ENCODE measurements around the gene BTRC. TPM values are rescaled to one million over a fixed set of nuclear protein-coding genes. Genes with fewer than 3 reads are reported as not detected.

The BTRC gene
- total and polyA plus RNA-seq, 12 donors = 10.0 to 35.3 (median 20.3) TPM

DNA sequence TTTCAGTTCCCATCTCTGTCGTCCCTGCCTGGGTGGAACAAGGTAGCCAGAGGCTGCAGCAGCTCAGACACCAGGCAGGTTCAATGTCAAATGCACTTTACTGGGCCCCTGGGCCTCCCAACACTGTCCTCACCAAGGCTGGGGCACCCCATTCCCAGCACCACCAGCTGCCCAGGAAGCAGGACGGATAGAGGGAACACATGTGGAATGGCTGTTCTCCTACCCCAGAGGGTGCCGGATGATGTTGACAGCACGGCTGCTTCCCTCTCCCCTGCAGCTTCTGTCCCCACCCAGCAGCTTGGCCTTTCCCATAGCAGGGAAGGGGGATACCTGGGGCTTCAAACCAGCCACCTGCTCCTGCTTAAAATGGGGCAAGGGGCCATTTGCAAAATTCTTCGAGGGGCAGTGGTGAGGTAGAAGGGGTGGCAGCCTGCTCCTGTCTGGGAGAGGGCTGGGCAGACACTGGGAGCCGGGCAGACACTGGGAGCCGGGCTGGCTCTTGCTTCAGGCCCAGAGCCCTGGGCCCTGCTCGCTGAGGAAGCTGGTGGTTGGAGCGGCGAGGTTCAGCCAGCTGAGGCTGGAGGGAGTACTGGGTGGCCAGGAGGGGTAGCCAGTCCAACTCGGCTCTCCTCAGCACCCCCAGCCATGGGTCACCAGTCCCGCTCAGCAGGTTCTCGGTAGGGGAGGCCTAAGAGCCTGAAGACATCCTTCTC is 225.0 kb downstream of the BTRC start:
- Histone ChIP-seq H3K27ac (no peak overlapping the region), H3K9me3 (replicated peaks in 1 of 3) (no peaks in the 10 kb centered on the region), H3K4me1 (replicated peaks in 1 of 2) (no peaks in the 10 kb centered on the region), H3K36me3 (replicated peaks in 1 of 2) (peaks cover 0 to 44% of the 10 kb centered on the region in 2 donors), H3K27me3 (no peaks in the 10 kb centered on the region), H3K4me3 (no peak overlapping the region)
- peak in 1 of 7 donors; percentile 4 for DNase-seq
- intact Hi-C loops (cut with DNase I) = loop anchor here in 1 of 2 donors (10.0 kb wide), 1 partner anchor 104 kb away; no protein-coding TSS in a partner anchor
- TF ChIP-seq, protein P1, sequence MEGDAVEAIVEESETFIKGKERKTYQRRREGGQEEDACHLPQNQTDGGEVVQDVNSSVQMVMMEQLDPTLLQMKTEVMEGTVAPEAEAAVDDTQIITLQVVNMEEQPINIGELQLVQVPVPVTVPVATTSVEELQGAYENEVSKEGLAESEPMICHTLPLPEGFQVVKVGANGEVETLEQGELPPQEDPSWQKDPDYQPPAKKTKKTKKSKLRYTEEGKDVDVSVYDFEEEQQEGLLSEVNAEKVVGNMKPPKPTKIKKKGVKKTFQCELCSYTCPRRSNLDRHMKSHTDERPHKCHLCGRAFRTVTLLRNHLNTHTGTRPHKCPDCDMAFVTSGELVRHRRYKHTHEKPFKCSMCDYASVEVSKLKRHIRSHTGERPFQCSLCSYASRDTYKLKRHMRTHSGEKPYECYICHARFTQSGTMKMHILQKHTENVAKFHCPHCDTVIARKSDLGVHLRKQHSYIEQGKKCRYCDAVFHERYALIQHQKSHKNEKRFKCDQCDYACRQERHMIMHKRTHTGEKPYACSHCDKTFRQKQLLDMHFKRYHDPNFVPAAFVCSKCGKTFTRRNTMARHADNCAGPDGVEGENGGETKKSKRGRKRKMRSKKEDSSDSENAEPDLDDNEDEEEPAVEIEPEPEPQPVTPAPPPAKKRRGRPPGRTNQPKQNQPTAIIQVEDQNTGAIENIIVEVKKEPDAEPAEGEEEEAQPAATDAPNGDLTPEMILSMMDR (IDR thresholded peaks at IDR 0.05) = no peak
- no peak for TF ChIP-seq POLR2A (IDR thresholded peaks at IDR 0.05)
- WGBS, 4 donors = 87 to 96% (median 93%) methylated on average over 9 to 13 of the region's 13 CpGs

DNA sequence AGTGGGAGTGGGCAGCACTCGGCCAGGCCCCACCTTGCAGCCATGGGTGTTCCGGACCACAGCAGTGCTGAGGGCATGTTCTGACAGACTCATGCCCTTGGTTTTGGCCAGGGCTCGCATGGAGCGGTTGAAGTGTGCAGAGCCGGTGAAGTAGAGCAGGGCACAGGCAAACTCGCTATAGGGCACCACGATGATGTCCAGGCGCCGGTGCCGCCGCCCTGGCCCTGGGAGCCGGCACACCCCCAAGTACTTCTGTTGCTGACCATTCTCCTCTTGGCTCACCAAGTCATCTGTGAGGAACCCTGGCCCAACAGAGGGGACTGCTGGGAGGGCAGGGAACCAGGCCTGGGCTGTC is 225.5 kb downstream of the BTRC start:
- Histone ChIP-seq H3K4me3 (no peak overlapping the region), H3K27me3 (no peaks in the 10 kb centered on the region), H3K4me1 (replicated peaks in 1 of 2) (no peaks in the 10 kb centered on the region), H3K9me3 (replicated peaks in 1 of 3) (no peaks in the 10 kb centered on the region), H3K27ac (no peak overlapping the region), H3K36me3 (replicated peaks in 1 of 2) (peaks cover 0 to 44% of the 10 kb centered on the region in 2 donors)
- intact Hi-C loops (cut with DNase I) = loop anchor here in 1 of 2 donors (10.0 kb wide), 1 partner anchor 105 kb away; no protein-coding TSS in a partner anchor
- TF ChIP-seq, protein P1 (IDR thresholded peaks at IDR 0.05) = no peak
- TF ChIP-seq POLR2A (IDR thresholded peaks at IDR 0.05) = no peak
- 91 to 100% (median 96%) methylated on average over 4 to 12 of the region's 12 CpGs for WGBS, 4 donors
- DNase-seq = no peak

DNA sequence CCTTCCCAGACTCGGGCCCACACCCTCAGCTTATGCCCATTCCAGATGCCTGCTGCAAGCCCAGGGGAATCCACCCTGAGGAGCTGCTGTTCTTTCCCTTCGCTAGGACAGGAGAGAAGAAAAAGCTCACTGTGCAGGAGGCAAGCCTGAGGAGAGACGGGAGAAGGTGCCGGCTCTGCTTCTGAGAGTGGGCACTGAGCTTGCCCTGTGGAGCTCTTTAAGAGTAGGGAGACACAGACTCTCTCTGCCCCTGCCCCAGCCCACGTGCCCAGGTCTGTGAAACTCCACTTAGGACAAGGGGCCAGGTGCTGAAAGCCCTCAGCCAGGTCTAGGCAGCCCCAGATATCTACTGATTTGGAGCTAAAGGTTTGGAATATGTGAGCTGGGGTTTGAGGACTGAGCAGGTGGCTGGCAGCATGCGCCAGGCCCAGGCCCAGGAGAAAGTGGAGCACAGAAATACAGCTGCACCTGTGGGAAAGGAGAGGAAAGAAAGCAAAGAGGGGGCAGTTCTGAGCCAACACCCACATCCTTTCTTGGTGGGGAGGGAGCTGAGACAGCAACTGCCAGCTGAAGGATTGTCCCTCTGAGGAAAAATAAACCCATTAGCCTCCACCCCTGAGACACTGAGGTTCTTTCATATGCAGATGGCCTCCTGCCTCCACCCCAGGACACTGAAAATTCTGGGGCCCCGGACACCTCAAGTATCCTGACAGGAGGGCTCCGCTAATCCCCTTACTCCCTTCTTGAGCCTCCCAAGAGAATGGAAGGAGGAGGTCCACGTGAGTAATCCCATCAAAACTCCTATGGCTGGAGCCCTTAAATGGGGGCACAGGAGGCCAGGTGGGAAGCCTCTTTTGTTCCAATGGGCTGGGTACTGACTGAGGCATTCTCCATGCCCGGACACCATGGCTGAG is 226.8 kb downstream of the BTRC start:
- TF ChIP-seq, protein P1 (IDR thresholded peaks at IDR 0.05) = no peak
- no peak for TF ChIP-seq POLR2A (IDR thresholded peaks at IDR 0.05)

DNA sequence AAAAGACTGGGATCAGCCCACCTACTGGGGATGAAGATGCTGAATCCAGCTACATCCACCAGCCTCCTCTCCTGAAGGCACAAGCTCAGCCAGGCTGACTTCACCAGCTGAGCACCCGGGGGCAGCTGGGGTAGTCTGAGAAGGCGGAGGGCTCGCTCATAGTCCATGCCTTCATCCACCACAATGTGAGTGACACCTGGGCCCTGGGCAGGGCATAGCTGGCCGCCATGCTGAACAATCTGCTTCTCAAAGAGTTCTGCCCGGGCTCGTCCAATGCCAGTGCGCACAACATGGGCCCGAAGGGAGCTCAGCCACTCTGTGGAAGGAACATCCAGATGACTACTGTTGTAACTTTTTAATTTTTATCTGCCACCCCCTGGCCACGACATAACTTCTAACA is 231.9 kb downstream of the BTRC start:
- intact Hi-C loops (cut with DNase I) = no loop called here
- no peak for DNase-seq

More for the DNA sequence above, 226.8 kb downstream of the BTRC start:
- H3K4me1 ChIP-seq (replicated peaks in 1 of 2) = no peaks in the 10 kb centered on the region
- no peak overlapping the region for H3K4me3 ChIP-seq
- intact Hi-C loops (cut with DNase I) = no loop called here
- H3K36me3 ChIP-seq (replicated peaks in 1 of 2) = peaks cover 0 to 51% of the 10 kb centered on the region in 2 donors
- no peaks in the 10 kb centered on the region for H3K27me3 ChIP-seq
- no peak overlapping the region for H3K27ac ChIP-seq
- no peak for DNase-seq
- no peaks in the 10 kb centered on the region for H3K9me3 ChIP-seq (replicated peaks in 1 of 3)
- 86 to 96% (median 89%) methylated on average over 9 to 10 of the region's 10 CpGs for WGBS, 4 donors

More for the DNA sequence above, 231.9 kb downstream of the BTRC start:
- WGBS, 4 donors = 87 to 95% (median 95%) methylated on average over 6 to 9 of the region's 9 CpGs
- H3K36me3 ChIP-seq (replicated peaks in 1 of 2) = peaks cover 0 to 27% of the 10 kb centered on the region in 2 donors
- no peak overlapping the region for H3K4me3 ChIP-seq
- peaks cover 7 to 20% of the 10 kb centered on the region in 2 donors for H3K4me1 ChIP-seq (replicated peaks in 1 of 2)
- no peak overlapping the region for H3K27ac ChIP-seq
- H3K27me3 ChIP-seq = no peaks in the 10 kb centered on the region
- H3K9me3 ChIP-seq (replicated peaks in 1 of 3) = no peaks in the 10 kb centered on the region
- TF ChIP-seq, protein P1 (IDR thresholded peaks at IDR 0.05) = no peak
- no peak for TF ChIP-seq POLR2A (IDR thresholded peaks at IDR 0.05)
